GM23248 (cell line): ENCODE data around the gene USE1.

Source experiments
- EZH2 ChIP-seq: fragments of 200-600 bp; sonication (generic); IDR thresholded peaks from 2 replicates; pipeline ENCODE4 v1.6.1; 2018; ENCODE audit warnings: antibody characterized with exemption, mild to moderate bottlenecking; ENCODE audit not compliant: insufficient read depth, poor library complexity, severe bottlenecking
- EZH2phosphoT487 ChIP-seq: fragments of 200-600 bp; sonication (generic); IDR thresholded peaks from 2 replicates; pipeline ENCODE4 v1.6.1; 2018; ENCODE audit warnings: antibody characterized with exemption, moderate library complexity, mild to moderate bottlenecking, low read depth; ENCODE audit not compliant: insufficient read depth

DNA sequence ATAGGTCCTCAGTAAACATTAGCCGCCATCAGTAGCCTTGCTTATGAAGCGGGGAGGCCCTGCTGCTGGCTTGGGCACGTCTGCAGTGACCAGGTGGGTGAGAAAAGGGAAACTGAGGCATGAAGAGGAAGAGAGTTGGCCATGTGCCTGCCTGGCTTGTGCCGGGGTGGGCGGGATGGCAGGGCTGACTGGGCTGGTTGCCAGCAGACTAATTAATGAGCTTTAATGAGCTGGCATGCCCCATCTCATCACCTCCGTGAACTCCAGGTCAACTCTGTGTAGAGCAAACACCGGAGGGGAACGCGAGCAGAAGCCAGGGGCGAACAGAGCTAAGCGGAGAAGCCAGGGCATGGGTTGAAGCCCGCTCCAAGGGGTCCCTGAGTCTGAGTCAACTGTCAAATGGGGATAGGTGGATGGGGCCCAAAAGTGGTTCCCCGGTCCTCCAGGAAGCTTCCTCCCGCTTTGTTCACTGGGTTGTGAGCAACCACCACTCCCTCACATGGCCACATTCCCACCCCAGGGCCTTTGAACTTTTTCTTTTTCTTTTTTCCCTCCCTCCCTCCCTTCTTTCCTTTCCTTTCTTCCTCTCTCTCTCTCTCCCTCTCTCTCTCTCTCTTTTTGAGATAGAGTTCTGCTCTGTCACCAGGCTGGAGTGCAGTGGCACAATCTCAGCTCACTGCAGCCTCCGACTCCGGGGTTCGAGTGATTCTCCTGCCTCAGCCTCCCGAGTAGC is 21.8 kb downstream of the USE1 start:
- no peak for TF ChIP-seq EZH2
- no peak for TF ChIP-seq EZH2phosphoT487
